HG03354 (cell line): ENCODE results near the gene NEK9.
"Not testable (repeated sequence)": the region's sequence is repeated elsewhere in the genome, so short reads cannot be mapped to it uniquely, and the experiment has no call there.

Experiments
- ATAC-seq: cut with Tn5 transposase; IDR thresholded peaks from one replicate; pipeline ENCODE4 v1.9.1; 2021; ENCODE audit warnings: mild to moderate bottlenecking; ENCODE audit not compliant: unreplicated experiment, poor library complexity, severe bottlenecking

NEK9 gene

DNA sequence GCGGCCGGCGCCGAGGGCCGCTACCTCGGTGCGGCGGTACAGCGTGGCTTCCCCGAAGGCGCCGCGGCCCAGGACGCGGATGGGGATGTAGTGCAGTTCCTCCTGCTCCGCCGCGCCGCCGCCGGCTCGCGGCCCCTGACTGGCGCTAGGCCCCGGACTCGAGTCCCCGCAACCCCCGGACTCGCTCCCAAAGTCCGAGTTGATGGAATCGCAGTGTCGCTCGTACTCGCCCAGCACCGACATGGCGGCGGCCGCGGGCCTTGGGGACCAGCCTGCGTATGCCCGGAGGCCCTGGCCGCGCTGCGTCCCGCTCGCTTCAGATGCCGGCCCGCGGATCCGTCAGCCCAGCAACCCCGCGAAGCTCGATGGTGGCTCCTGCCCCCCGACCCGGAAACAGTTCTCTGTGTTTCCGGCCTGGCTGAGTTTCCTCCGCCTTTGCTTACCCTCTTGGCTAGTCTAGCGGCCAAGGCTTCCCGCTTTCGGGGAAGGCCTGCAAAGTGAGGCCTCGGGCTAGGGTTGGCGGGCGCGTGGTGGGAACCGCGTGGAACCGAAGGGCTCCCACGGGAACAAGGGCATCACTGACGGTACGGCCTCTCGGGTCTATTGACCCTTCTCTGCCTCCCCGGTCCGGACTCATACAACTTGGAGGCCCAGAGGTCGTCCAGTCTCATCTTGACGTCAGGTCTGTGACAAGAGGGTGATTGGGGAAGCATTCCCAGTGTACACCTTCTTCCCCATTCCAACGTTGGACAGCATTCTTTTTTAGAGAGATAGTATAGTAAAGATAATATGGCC, at the start of gene NEK9:
NEK9 (minus strand) TSS at position 370 of the 795 bp plus-strand sequence; CDS start at position 243, 127 bp downstream.
- peak; percentile 91 for ATAC-seq

DNA sequence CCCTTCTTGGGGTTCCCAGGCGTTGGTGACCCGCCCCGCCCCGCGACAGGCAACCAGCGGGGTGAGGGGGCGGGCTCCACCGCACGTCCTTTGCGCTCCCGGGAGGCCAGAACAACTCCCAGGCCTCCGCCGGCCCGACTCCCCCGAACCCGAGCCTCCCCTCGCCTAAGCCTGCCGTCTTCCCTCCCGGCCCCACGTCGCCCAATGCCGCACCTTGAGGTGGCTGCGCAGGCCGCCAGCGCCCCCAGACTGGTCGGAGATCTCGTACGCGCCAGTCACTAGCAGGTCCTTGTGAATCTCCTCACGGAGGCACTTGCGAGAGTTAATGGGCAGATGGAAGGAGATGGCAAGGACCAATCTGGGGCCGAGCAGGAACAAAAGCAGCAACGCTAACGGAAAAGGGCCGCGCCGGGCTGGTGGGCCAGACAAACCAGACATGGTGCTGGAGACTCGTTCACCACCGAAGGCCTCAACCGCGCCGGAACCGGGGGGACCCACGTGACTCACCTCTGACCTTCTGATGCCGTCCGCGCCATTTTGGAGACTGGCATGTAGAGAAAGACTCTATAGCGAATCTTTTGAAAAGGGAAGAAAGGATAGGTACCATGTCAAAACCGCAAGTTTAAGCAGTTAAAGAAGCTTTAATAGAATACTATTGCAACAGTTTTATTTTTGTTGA, 49.4 kb upstream of the NEK9 start, which contains the start of gene TMED10:
TMED10 (minus strand) TSS at position 471 of the 679 bp plus-strand sequence; CDS start at position 438, 33 bp downstream.
- ATAC-seq: peak; percentile 76

DNA sequence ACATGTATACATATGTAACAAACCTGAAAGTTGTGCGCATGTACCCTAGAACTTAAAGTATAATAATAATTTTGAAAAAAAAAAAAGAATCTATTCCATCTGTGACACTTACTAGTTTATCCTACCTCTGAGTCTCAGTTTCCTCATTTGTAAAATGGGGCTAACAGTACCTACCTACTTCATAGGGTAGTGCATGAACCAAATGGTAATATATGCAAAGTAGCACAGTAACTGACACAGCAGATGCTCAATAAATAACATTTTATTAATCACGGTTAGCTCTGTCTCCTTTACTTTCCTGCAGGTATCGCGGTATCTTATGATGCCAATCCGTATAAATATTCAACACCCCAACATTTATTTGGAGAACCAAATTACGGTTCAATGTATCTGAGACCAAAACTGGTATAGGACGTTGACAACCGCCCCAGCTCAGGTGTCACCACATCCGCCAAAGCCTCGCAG, 48.9 kb upstream of the NEK9 start:
- ATAC-seq: peak; percentile 21

GRCh38 chr14:75174066-75174465, 47.2 kb upstream of the NEK9 start:
- no peak for ATAC-seq

DNA sequence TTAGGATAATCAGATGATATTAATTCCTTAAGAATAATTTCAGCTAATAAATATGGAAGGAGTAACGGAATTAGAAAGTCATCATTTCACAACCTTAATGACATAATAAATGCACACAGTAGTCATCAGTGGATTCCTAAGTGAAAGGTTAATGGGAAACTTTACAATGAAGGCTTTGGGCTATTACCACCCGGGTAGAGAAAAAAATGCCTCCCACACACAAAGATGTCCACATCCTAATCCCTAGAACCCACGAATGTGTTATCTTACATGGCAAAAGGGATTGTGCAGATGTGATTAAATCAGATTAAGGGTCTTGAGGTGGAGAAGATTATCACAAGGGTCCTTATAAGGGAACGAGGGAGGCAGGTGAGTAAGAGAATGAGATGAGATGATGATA, 43.9 kb upstream of the NEK9 start:
- no peak for ATAC-seq

DNA sequence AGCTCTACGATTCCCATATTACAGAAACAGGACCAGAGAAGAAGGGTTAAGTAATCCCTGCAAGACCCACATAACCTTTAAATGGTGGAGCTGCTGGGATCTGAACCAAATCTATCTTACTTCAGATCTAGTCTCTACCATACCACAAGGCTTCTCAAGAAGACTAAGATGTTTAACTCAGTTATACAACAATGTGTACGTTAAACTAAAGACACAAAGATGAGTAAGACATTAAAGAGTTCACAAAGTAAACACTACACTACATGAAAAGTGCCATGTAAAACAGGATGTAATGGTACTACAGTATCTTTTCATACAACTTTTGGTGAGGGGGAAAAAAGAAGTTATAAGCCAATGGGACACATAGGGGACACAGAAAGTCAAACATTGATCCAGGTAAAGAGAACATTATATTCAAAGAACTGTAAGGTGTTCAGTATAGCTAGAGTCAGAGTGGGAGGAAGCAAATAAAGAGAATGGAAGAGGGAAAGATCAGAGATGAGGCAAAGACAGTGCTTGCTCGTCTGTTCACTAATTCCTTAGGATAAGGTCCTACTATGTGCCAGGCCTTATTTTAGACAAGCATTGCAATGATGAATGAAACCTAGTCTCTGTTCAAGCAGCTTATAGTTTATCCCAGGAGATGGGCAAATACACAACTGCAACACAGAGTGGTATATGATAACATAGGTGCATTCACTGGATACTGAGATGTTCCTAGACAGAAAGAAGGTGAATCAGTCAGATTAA, 41.9 kb upstream of the NEK9 start:
- ATAC-seq: no peak

- no peak for ATAC-seq
Observed at GRCh38 chr14:75167325-75167724, 40.5 kb upstream of the NEK9 start.

DNA sequence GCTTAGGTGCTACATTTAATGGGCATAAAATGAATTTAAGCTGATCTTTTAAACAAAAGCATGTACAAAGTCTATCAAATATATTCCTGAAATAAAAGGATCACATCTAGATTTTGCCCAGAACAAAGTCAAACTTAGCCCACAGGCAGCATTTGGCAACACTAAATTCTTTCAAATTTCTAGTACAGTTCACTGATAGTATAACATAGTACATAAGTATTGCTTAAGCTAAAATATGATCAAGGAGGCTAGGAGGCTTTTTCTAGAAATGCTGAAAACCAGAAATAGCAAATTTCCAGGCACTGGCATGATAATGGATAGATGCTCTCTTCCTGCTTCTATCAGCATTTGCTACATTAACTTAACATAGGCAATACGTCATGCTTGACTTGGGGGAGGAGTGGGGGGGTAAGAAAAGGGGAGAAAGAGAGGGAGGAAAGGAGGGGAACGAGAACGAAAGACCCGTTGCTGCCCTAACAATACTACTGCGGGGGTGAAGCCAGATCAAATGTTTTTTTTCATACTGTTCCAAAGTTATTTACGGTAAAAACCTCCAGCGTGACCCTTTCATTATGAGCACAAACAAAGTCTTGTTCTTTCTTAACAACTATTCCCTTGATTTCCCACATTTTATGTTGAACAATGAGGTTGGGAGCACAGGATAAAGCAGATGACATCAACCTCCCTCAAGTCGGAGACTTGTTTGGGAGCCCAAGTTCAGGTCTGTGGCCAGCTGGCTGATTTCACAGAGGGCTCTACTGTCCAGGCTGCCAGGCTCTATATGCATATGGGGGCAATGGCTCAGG, 38.9 kb upstream of the NEK9 start:
- ATAC-seq: no peak

- ATAC-seq: no peak
Observed at GRCh38 chr14:75164809-75165208, 38.0 kb upstream of the NEK9 start.

DNA sequence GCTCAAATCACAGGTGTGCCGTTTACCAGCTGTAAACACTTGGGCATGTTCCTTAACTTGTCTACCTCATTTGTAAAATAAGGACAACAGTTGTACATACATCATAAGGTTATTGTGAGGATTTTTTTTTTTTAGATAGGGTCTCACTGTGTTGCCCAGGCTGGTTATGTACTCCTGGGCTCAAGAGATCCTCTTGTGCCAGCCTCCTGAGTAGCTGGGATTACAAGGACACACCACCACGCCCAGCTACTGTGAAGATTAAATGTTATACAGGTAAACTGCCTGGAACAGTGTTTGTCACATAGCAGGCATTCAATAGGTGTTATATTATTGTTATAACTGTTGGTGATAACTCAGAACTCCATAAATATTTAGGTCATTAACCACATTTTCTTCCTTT, 36.8 kb upstream of the NEK9 start:
- ATAC-seq: no peak

- no peak for ATAC-seq
Observed at GRCh38 chr14:75162631-75163030, 35.8 kb upstream of the NEK9 start.

GRCh38 chr14:75158843-75159614, 32.2 kb upstream of the NEK9 start:
- peak; percentile 59 for ATAC-seq

DNA sequence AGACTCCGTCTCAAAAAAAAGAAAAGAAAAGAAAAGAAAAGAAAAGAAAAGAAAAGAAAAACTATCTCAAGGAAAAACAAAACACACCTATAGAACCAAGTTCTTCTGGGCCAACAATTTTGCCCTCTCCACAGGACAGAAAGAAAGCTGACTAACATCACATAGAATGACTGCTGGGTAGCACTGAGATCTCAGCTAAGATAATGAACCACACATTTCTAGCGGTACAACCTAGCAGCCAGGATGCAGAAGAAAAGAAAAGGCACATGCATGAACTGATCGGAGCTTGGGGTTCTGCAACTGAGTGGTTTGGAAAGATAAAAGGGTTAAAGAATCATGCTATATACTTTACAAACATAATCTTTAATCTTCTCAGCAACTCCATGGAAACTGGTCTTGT, 30.1 kb upstream of the NEK9 start:
- no peak for ATAC-seq

DNA sequence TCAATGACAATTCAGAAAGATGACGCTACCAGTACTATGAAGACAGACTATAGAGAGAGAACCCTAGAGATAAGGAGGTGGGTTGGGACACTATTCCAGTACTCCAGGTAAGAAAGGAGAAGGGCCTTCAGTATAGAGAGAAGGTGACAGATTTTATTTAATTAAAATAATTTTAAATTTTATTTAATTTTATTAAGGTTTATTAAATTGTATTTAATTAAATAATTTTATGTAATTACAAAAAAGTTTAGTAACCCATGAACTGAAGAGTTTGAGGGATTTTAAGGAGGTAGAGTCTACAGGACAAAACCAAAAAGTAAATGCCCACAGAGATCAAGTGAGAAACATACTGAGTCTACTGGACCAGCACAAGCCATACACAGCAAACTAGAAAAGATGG, 29.3 kb upstream of the NEK9 start:
- no peak for ATAC-seq

DNA sequence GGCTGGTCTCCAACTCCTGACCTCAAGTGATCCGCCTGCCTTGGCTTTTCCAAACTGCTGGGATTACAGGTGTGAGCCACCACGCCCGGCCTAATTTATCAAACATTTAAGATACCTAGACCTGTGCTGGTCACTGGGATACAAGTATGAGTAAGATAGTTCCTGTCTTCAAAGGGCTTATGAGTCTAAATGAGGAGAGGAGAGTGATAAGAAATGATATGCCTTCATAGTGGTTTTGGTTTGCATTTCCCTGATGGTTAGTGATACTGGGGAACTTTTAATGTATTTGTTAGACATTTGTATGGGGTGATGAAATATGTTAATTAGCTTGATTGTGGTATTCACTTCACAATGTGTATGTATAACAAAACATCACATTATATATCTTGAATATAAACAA, 28.3 kb upstream of the NEK9 start:
- no peak for ATAC-seq

DNA sequence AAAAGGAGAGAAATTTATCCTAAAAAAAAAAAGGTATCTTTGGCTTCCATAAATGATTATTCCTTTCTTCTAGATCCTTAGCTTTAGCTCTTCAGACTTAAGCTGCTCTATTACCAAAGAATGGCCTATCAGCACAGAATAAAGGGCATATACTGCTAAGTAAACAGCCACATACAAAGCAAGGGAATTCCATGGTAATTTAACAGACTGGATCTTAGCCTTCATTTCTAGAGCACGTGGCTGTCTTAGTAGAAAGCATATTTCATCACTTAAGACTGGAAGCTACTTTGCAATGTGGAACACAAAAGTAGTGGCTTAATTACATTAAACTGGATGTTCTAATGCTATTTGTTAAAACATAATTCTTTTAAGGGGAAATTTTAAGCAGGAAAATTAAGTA, 26.4 kb upstream of the NEK9 start:
- no peak for ATAC-seq

DNA sequence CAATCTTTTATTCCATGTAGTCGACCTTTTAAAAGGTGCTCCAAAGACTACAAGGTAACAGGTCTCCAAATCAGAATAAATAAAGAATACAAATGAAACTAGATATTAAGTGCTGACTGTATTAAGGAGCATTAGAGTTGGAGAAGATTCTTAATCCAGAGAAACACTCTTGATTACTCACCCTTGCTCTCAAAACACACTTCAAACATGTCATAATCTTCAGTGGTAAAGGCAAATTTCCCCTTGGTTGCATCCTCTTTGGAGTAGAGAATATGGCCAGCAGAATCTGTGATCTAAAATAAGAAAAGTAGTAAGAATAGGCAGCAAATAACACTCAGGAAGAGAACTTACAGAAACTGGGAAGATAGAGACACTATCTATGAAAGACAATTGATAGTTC, 25.0 kb upstream of the NEK9 start:
- no peak for ATAC-seq

DNA sequence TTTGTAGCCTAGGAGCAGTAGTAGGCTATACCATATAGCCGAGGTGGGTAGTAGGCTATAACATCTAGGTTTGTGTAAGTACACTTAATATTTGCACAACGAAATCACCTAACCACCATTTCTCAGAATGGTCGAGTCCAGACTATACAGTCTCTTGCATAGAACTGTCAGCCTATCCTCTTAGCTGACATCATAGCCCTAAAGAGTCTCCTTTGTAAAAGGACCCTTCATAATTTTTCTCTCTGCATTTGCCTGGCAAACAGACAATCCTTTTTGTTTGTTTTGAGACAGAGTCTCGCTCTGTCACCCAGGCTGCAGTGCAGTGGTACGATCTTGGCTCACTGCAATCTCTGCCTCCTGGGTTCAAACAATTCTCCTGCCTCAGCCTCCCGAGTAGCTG, 23.8 kb upstream of the NEK9 start:
- ATAC-seq: not testable (repeated sequence)

DNA sequence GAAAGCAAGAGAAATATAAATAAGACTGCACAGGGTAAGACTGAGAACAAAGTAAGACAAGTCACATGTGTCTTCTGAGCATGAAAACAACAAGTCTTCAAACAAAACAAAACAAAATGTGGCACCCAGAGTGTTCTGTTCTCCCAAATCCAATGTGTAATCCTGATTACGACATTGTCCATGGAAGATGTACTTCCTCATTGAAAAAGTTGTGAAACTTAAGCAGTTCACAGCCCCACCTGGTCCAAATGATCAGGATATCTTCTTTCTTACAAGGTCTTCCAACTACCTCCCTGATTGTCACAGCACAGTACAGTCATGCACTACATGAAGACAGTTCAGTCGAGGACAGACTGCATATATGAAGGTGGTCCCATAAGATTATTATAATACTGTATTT, 23.3 kb upstream of the NEK9 start:
- ATAC-seq: no peak
